ENCODE measurements around the gene COLEC11. TPM values are rescaled to one million over a fixed set of nuclear protein-coding genes. Genes with fewer than 3 reads are reported as not detected.

The COLEC11 gene
- total and polyA plus RNA-seq, 2 of the 13 experiments (the other 11 are each of a cell fraction or from before 2014, with no cell fraction given) = 1.5 to 3.0 TPM

DNA sequence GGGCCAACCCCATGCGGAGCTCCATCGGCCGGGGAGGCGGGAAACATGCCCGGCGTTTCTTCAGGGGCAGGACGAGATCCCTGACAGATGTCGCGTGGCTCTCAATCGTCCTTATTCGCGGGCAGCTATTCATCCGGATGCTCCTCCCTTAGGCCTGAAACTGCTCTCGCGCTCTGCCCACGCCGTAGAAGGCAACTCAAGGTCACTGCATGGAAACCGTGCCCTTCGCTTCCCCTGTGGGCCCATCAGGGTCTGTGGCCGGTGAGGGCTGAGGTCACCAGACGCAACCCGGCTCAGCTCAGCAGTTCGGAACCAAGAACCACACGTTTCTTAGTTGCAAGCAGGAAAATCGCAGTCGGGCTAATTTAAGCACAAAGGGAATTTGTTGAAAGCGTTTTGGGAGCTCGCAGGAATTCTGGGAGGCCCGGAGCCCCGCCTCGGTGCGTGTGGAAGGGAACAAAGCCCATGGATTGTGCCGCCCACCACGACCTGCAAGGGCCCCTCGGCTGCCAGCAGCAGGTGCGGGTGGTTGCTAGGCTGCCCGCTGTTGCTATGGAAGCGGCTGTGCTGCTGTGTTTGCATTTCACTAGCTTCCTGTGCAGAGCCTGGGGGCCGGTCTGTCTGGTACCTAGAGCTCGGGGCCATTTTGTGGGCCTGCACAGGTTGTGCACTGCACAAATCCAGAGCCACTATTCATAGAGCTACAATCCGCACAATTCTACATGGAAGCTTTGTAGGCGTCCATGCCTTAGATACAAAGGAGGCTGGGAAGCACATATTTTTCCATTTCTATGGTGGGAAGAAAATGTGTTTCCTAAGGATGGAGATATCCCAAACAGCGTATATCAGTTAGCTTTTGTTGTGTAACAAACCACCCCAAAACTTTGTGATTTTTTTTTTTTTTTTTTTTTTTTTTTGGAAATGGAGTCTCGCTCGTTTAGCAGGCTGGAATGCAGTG is 57.1 kb downstream of the COLEC11 start (continued):
- TF ChIP-seq, protein P1, sequence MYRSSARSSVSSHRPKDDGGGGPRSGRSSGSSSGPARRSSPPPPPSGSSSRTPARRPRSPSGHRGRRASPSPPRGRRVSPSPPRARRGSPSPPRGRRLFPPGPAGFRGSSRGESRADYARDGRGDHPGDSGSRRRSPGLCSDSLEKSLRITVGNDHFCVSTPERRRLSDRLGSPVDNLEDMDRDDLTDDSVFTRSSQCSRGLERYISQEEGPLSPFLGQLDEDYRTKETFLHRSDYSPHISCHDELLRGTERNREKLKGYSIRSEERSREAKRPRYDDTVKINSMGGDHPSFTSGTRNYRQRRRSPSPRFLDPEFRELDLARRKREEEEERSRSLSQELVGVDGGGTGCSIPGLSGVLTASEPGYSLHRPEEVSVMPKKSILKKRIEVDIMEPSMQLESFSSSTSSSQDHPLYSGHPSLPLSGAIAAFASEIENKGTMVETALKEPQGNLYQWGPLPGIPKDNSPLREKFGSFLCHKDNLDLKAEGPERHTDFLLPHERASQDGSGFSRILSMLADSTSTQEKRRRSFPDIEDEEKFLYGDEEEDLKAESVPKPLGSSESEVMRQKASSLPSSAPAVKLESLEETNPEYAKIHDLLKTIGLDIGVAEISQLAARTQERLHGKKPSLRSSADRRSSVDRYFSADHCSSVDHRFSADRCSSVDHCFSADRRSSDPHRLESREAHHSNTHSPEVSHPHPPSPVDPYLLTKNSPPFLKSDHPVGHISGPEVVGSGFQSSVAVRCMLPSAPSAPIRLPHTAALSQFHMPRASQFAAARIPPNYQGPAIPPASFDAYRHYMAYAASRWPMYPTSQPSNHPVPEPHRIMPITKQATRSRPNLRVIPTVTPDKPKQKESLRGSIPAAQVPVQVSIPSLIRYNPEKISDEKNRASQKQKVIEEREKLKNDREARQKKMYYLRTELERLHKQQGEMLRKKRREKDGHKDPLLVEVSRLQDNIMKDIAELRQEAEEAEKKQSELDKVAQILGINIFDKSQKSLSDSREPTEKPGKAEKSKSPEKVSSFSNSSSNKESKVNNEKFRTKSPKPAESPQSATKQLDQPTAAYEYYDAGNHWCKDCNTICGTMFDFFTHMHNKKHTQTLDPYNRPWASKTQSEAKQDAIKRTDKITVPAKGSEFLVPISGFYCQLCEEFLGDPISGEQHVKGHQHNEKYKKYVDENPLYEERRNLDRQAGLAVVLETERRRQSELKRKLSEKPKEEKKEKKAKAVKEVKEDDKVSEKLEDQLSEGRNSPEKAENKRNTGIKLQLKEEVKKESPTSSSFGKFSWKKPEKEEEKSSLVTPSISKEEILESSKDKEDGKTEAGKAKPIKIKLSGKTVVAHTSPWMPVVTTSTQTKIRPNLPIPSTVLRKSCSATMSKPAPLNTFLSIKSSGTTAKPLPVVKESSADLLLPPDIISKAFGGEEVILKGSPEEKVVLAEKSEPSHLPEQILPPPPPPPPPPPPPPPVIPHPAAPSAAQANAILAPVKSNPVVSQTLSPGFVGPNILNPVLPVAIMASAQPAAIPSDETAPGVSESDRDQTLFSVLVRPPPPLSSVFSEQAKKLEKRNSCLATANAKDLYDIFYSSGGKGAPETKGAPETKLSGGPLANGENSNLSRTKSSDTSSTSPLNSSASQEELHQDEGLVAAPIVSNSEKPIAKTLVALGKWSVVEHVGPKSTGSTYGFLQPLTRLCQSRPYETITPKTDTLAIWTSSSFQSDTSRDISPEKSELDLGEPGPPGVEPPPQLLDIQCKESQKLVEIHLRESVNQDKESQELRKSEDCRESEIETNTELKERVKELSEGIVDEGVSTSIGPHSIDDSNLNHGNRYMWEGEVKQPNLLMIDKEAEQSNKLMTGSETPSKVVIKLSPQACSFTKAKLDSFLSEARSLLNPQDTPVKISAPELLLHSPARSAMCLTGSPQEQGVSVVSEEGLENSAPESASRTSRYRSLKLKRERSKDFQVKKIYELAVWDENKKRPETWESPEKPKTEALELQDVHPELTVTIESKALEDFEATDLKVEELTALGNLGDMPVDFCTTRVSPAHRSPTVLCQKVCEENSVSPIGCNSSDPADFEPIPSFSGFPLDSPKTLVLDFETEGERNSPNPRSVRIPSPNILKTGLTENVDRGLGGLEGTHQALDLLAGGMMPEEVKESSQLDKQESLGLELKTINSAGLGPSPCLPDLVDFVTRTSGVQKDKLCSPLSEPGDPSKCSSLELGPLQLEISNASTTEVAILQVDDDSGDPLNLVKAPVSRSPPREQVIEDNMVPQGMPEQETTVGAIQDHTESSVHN (CRISPR knock-in tag; IDR thresholded peaks at IDR 0.05) = peak; percentile 70; the same call in 1 of the 2 replicates
- TF ChIP-seq ZNF598 (CRISPR knock-in tag; IDR thresholded peaks at IDR 0.05; ENCODE audit: borderline replicate concordance) (no peak; the same call in 1 of the 2 replicates), ZNF143 (CRISPR knock-in tag; IDR thresholded peaks at IDR 0.05) (peak; percentile 69; the same call in 1 of the 2 replicates), TBL1XR1 (IDR thresholded peaks at IDR 0.05; ENCODE audit: borderline replicate concordance, low read length, partially characterized antibody) (peak; percentile 20), ZNF720 (CRISPR knock-in tag; IDR thresholded peaks at IDR 0.05) (no peak), PHF21A (CRISPR knock-in tag; IDR thresholded peaks at IDR 0.05) (peak; percentile 65; the same call in 1 of the 2 replicates)
- TF ChIP-seq, protein P2, sequence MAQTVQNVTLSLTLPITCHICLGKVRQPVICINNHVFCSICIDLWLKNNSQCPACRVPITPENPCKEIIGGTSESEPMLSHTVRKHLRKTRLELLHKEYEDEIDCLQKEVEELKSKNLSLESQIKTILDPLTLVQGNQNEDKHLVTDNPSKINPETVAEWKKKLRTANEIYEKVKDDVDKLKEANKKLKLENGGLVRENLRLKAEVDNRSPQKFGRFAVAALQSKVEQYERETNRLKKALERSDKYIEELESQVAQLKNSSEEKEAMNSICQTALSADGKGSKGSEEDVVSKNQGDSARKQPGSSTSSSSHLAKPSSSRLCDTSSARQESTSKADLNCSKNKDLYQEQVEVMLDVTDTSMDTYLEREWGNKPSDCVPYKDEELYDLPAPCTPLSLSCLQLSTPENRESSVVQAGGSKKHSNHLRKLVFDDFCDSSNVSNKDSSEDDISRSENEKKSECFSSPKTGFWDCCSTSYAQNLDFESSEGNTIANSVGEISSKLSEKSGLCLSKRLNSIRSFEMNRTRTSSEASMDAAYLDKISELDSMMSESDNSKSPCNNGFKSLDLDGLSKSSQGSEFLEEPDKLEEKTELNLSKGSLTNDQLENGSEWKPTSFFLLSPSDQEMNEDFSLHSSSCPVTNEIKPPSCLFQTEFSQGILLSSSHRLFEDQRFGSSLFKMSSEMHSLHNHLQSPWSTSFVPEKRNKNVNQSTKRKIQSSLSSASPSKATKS (CRISPR knock-in tag; IDR thresholded peaks at IDR 0.05) = no peak
- TF ChIP-seq, protein P3, sequence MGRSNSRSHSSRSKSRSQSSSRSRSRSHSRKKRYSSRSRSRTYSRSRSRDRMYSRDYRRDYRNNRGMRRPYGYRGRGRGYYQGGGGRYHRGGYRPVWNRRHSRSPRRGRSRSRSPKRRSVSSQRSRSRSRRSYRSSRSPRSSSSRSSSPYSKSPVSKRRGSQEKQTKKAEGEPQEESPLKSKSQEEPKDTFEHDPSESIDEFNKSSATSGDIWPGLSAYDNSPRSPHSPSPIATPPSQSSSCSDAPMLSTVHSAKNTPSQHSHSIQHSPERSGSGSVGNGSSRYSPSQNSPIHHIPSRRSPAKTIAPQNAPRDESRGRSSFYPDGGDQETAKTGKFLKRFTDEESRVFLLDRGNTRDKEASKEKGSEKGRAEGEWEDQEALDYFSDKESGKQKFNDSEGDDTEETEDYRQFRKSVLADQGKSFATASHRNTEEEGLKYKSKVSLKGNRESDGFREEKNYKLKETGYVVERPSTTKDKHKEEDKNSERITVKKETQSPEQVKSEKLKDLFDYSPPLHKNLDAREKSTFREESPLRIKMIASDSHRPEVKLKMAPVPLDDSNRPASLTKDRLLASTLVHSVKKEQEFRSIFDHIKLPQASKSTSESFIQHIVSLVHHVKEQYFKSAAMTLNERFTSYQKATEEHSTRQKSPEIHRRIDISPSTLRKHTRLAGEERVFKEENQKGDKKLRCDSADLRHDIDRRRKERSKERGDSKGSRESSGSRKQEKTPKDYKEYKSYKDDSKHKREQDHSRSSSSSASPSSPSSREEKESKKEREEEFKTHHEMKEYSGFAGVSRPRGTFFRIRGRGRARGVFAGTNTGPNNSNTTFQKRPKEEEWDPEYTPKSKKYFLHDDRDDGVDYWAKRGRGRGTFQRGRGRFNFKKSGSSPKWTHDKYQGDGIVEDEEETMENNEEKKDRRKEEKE (IDR thresholded peaks at IDR 0.05) = no peak
- TF ChIP-seq, protein P4, sequence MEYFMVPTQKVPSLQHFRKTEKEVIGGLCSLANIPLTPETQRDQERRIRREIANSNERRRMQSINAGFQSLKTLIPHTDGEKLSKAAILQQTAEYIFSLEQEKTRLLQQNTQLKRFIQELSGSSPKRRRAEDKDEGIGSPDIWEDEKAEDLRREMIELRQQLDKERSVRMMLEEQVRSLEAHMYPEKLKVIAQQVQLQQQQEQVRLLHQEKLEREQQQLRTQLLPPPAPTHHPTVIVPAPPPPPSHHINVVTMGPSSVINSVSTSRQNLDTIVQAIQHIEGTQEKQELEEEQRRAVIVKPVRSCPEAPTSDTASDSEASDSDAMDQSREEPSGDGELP (IDR thresholded peaks at IDR 0.05; ENCODE audit: borderline replicate concordance, low read depth) = peak; percentile 76; the same call in 1 of the 2 replicates
